AG10803 (cell line): ENCODE measurements around the gene SYT2.
A peak's percentile ranks its signal among the peaks of the same experiment; 100 is the strongest.
"Not testable (repeated sequence)": the region's sequence is repeated elsewhere in the genome, so short reads cannot be mapped to it uniquely, and the experiment has no call there.

Source experiments
- DNase-seq: peaks from one replicate; pipeline ENCODE4 v3.0.0; 2010; ENCODE audit warnings: low read depth
- H3K4me3 ChIP-seq: 2 replicates; pipeline ENCODE4 v1.5.1; 2011; ENCODE audit warnings: mild to moderate bottlenecking, low read length, control low read depth
- CTCF ChIP-seq: conservative IDR thresholded peaks from 2 replicates; pipeline ENCODE4 v1.5.1; 2011; ENCODE audit warnings: mild to moderate bottlenecking, low read length, control low read depth, inconsistent platforms

The SYT2 gene

GRCh38 chr1:202643397-202644218 is 66.6 kb downstream of the SYT2 start:
- TF ChIP-seq CTCF = no peak
- DNase-seq = no peak
- H3K4me3 ChIP-seq = no peak overlapping the region

- no peak for DNase-seq
- H3K4me3 ChIP-seq = no peak overlapping the region
- TF ChIP-seq CTCF = no peak
These were observed 67.5 kb downstream of the SYT2 start for GRCh38 chr1:202642619-202643291.

GRCh38 chr1:202642212-202642611 is 68.0 kb downstream of the SYT2 start:
- no peak for DNase-seq
- no peak for TF ChIP-seq CTCF
- H3K4me3 ChIP-seq = no peak overlapping the region

GRCh38 chr1:202639500-202639899 is 70.8 kb downstream of the SYT2 start:
- no peak for TF ChIP-seq CTCF
- peak; percentile 9 for DNase-seq
- H3K4me3 ChIP-seq = no peak overlapping the region

GRCh38 chr1:202638701-202639305 is 71.5 kb downstream of the SYT2 start:
- DNase-seq, H3K4me3 ChIP-seq: not testable (repeated sequence)

- no peak for TF ChIP-seq CTCF
- no peak for DNase-seq
- no peak overlapping the region for H3K4me3 ChIP-seq
These were observed 72.1 kb downstream of the SYT2 start for GRCh38 chr1:202638019-202638700.

- not testable (repeated sequence) for DNase-seq, H3K4me3 ChIP-seq
These were observed 72.8 kb downstream of the SYT2 start for GRCh38 chr1:202637321-202638018.

GRCh38 chr1:202636171-202636570 is 74.1 kb downstream of the SYT2 start:
- H3K4me3 ChIP-seq, DNase-seq: not testable (repeated sequence)
